ENCODE results near the gene GRAMD4.
"Not testable (repeated sequence)": the region's sequence is repeated elsewhere in the genome, so short reads cannot be mapped to it uniquely, and the experiment has no call there.

The GRAMD4 gene

DNA sequence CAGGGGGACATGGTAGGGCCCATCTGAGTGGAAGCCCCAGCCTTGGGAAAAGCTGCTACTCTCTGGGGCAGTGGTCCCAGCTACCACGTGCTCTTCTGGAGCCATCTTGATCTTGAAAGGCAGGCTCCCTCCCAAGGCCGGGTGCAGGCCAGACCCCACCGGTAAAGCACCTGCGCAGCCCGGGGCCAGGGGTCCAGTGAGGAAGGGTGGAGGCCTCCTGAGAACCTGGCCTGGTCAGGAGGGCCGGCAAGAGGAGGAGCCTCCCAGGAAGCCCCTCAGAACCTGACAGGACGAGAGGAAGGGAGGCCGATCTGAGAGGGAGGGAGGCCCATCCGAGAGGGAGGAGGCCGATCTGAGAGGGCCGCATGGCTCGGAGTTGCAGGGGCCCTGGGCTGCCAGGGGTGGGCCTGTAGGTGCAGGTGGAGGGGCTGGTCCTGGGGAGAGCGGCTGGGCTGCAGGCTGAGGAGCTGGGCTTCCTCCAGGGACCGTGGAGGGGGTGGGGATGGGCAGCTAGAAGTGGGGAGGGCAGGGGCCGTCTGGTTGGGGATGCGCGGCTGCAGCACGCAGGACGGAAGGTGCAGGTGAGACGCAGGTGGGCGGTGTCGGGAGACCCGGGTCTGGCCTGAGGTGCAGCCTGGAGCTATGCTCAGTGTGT, 529 bp downstream of the GRAMD4 start:
- DNase-seq, result no peak

DNA sequence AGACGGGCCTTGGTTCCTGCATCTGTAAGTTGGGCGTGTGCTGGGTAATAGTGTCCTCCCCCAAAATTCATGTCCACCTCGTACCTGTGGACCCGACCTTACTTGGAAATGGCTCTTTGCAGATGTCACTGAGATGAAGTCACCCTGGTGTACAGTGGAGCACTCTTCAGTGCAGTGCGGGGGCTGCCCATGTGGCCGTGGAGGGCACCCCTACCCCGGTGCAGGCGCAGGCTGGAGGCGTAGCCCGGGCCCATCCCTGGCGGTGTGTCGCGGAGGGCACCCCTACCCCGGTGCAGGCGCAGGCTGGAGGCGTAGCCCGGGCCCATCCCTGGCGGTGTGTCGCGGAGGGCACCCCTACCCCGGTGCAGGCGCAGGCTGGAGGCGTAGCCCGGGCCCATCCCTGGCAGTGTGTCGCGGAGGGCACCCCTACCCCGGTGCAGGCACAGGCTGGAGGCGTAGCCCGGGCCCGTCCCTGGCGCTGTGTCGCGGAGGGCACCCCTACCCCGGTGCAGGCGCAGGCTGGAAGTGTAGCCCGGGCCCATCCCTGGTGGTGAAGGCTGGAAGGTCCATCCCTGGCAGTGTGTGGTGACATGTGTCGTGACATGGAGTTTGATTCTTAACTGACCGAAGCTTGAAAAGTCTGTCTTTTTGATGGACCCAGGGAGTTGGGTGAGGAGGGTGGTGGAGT, 1.2 kb downstream of the GRAMD4 start:
- DNase-seq, result not testable (repeated sequence)

DNA sequence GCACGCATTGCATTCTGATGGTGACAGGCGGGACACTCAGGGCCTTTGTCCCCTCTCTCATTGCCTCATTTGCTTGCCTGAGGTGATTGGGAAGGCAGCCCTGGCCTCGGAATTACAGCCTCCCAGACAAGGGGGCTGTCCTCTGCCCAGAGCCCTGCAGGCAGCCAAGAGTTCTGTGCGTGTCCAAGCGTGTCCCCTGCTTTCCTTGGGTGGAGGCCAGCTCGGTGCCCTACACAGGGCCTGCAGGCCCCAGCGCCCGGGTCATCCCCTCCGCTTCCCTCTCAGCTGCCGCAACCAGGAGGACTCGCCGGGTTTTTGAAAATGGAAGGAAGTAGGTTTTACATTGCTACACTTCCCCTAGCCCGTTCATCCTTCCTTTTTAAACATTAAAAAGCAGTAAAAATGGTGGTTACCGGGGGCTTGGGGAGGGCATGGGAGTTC, 1.9 kb downstream of the GRAMD4 start:
- DNase-seq, result no peak

DNA sequence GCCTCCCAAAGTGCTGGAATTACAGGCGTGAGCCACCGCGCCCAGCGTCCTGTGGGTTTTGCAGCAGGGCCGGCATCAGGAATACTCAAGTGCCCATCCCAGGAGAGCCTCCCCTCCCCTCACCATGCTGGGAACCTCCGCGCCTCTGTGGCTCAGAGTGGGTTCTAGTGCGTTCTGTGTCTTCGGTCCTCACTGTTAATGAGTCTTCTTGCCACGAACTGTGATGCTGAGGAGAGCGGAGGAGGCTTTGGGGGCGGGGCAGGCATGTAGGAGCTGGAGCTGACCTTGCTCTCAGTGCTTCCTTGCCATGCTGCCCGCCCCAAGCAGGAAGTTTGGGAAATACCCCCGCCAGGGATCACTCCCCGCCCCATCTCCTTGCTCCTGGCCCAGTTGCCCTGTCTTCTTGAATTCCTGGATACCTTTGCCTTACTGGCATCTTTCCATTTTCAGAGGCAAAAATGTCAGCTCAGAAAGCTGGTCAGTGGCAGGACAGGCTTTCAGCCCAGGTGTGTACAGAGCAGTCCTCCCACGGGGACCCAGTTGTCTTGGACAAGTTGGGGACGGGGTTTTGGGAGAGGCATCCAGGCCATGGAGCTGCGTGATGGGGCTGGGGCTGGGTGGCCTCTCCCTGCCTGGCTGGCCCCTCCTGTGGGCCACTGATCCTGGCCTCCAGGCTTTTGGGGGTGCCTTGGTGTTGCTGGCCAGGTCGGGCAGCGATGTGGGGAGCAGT, 5.1 kb downstream of the GRAMD4 start:
- DNase-seq, result no peak

DNA sequence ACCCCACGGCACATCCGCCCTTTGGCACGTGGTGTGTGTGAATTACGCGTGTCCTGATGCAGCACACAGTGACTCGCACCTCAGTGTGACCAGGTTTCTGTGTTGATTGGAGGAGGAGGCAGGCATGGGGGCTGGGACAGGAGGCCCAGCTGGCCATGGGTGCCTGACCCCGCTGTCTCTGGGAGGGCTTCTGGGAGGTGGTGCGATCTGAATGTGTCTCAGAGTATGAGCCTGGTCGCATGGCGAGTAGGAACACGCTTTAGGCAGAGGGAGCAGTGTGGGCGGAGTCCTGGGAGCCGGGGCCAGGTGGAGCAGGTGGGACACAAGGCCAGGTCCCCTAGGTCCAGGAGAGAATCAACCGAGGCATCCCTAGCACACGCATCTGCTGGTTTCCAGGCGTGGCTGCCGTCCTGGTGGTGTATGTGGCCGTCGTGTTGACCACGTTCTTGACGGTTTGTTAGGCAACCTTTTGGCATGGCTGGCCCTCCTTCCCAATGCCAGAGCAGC, 5.7 kb downstream of the GRAMD4 start:
- DNase-seq, result no peak

DNA sequence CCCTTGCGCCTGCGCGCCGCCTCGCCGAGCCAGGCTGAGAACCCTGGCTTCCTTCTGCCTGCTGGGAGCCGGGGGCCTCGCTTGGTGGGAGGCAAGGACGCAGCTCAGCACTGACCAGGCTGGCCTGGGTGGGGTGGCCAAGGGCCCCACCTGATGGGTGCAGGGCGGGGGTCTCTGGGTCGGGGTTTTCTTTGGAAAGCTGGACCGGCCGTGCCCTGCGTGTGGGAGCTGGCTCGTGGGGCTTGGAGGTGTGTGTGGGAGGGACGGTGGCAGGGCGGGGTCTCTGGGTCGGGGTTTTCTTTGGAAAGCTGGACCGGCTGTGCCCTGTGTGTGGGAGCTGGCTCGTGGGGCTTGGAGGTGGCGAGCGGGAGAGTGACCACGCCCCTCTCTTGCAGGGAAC, 6.2 kb downstream of the GRAMD4 start:
- DNase-seq, result no peak

DNA sequence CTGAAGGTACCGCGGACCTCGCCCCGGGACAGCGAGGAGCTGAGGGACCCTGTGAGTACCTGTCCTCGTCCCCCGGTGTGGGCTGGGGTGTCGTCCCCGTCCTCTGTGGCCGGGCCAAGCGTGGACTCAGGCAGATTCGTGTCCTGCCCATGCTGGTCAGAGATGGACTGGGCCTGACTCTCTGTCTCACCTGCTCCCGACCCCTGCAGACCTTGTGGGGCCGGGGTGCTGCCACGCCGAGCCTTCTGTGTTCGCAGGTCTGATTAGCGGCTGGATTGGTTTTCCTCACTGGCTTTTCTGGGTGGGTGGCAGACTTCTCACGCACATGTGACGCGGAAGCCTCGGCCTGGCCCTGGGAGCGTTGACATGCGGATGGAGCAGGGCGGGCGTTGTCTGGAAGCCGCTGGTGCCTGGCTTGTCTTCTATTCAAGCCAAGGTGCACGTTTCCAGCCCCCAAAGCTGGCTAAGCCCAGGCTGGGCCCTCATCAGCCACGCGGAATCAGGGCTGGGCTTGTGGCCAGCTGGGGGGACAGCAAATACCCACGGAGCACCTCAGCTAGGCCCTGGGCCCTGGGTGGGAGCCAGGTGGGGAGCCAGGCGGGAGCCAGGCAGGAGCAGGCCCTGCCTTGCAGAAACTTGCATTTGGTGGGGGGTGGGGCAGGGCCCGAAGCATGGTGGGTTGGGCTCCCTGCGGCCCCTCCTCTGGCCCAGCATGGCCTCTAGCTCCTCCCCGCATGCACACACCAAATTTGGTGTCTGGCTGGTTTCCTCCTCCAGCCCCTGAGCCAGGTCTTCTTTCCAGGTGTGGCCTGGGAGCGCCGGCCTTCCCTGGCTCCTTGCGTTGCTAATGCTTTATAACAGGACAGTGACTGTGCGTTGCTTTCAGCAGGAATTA, 7.0 kb downstream of the GRAMD4 start:
- DNase-seq, result no peak

DNA sequence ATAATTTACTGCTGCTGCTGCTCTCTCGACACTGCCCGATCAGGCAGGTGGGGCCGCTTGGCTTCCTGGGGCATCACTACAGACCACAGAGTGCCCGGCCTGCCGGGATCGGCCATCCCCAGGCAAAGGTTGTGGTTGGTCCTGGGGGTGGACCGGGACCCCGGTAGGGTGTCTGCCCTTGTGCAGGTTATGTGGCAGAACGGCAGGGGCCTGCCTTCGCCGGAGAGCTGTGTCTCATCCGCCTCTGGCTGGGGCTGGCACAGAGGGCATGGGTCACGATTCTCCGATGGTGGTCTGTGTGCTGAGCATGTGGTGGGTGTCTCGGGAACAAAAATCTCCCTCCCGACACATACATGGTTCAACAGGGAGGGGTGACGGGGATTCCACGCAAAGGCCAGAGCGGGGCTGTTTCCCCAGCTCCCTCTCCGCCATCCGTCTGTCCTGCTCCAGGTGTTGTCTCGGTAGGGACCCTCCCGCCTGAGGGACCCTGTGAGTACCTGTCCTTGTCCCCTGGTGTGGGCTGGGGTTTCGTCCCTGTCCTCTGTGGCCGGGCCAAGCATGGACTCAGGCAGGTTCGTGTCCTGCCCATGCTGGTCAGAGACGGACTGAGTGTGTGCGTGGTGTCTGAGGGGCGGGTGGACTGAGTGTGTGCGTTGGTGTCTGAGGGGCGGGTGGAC, 7.8 kb downstream of the GRAMD4 start:
- DNase-seq, result no peak

DNA sequence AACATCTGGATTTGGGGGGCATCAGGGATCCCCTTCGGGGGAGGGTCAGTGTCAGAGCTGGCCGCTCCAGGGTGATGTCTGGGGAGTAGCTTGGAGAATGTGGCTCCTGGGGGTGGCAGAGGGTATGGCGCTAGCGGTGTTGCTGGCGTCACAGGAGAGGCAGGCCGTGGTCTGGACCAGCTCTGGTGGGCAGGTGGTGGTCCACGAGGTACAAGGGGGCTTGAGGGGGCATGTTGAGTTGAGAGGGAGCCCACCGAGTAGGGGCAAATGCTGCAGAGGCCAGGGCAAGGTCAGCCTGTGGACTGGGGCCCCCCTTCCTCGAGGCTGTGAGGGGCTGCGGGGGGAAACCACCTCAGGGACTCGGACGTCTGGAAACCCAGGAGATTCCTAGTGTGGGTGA, 8.6 kb downstream of the GRAMD4 start:
- no peak for DNase-seq

DNA sequence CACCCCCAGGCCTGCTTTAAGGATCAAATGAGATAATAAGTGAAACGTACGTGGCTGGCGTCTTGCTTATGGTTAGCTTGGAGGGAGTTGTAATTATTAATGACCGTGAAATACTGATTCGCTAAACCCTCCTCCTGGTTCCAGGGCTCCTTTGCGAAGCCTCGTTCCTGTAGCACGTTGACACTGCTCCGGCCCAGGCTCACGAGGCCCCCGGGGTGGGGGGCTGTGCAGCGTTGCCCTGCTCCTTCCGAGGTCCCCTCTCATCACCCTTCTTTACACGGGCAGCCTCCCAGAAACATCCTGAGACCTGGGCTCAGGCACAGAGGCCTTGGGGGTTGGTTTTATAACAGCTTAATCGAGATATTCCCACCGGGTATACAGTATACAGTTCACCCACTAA, 9.1 kb downstream of the GRAMD4 start:
- no peak for DNase-seq

DNA sequence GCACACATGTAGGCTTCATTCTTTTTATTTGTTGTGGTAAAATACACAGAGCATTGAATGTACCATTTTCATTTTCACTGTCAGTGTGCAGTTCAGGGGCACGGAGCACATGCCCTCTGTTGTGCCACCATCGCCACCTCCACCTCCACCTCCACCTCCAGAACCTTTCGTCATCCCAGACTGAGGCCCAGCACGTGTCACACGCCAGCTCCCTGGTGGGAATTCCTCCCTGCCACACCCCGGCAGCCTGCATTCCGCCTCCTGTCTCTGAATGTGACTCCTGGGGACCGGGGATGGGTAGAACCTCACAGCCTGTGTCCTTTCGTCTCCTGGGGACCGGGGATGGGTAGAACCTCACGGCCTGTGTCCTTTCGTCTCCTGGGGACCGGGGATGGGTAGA, 10.9 kb downstream of the GRAMD4 start:
- DNase-seq, result no peak

DNA sequence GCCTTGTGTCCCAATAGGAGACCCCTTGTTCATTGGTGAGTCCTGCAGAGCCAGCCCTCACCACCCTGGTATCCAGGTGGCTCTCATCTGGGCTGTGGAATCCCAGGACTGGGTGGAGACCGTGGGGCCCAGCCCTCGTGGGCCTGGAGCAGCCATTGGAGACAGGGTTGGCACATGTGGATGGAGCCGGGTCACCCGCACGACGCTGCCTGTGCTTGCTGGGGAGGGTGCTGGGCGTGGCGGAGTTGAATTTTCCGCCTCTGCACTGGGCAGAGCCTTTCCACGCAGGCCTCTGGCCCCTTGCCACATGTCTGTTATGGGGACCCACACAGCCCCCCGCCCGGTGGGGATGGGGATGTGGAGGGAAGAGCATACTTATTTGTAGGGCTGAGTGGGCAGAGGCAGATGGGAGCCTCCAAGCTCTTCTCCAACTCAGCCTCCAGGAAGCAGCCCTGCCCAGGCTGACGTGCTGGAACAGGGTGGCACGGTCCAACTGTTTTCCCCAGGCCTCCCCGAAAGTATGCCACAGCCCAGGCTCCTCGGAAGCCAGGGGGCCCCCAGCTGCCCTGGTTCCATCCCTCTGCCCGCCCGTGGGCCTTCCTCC, 12.6 kb downstream of the GRAMD4 start:
- no peak for DNase-seq

DNA sequence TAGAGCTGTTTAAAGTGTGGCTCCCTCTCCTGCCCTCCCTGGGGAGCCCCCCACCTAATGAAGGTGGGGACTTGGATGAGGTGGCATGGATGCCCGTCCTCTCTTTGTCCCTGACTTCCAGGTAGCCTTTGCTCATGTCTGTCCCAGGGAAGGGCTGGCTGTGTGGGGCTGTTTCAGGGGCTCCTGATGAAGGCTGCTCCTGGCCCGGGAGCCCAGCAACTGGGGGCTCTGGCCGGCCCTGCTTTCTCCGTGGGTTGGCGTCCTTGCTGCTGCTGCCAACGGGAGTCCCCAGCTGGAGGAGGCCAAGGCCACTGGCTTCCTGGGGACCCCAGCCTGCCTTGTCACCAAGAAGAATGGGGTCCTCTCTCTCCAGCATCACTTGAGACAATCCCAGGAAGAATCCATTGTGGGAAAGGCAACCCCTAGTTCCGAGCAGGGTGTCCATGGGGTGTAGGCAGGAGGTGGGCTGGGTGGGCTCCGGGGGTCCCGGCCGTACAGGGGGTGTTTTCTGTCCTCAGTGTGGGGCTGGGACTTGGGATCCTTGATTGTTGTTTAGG, 13.2 kb downstream of the GRAMD4 start:
- DNase-seq, result no peak

DNA sequence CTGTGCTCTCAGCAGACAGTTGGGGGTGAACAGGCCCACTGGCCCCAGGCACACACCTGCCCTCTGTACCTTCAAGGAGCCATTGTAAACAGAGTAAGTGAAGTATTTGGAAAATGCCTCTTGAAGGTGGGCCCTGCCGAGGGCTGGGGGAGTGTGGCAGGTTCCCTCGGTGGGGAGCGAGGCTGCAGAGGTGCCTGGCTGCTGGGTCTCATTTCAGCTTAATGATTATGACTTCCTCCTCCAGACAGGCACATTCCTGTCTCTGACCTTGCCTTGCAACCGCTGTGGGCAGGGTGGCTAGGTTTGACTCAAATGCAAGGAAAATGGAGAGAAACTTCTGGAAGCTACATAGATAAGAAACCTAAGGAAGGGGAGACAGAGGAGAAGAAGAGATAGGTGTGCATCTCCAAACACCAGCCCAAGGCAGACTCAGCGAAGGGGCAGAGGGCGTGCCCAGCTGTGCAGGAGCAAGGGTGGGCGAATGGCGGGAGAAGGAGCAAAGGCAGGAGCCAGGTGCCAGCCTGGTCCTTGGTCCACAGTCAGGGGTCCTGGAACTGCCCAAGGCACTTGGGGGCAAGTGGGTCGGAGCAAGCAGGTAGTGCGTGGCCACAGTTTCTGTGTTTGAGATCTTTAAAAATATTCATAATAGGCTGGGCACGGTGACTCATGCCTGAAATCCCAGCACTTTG, 14.0 kb downstream of the GRAMD4 start:
- DNase-seq, result no peak

DNA sequence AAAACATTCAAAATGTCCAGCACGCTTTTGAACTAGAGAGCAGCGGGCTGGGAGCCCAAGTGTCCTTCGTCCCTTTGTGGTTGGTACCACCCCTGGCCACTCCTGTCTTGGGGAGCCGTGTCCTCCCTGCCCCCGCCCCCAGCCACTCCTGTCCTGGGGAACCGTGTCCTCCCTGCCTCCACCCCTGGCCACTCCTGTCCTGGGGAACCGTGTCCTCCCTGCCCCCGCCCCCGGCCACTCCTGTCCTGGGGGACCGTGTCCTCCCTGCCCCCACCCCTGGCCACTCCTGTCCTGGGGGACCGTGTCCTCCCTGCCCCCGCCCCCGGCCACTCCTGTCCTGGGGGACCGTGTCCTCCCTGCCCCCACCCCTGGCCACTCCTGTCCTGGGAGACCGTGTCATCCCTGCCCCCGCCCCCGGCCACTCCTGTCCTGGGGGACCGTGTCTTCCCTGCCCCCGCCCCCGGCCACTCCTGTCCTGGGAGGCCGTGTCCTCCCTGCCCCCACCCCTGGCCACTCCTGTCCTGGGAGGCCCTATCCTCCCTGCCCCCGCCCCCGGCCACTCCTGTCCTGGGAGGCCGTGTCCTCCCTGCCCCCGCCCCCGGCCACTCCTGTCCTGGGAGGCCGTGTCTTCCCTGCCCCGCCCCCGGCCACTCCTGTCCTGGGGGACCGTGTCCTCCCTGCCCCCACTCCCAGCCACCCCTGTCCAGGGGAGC, 14.9 kb downstream of the GRAMD4 start:
- DNase-seq, result not testable (repeated sequence)

DNA sequence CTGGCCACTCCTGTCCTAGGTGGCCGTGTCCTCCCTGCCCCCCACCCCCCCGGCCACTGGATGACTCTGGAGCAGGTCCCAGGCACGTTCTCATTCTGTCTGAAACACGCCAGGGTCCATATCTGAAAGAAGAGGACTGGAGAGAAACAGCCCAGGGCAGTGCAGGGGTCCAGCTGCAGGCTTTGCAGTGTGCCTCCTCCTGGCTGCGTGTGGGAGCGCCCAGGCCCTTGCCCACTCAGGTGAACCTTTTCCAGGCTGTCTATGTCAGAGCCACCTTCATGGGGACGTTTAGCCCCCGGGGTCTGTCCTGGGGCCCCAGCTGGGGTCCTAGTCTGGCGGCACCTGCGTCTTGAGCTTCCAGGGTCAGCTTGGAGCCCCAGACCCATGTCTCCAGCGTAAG, 15.6 kb downstream of the GRAMD4 start:
- DNase-seq, result no peak

DNA sequence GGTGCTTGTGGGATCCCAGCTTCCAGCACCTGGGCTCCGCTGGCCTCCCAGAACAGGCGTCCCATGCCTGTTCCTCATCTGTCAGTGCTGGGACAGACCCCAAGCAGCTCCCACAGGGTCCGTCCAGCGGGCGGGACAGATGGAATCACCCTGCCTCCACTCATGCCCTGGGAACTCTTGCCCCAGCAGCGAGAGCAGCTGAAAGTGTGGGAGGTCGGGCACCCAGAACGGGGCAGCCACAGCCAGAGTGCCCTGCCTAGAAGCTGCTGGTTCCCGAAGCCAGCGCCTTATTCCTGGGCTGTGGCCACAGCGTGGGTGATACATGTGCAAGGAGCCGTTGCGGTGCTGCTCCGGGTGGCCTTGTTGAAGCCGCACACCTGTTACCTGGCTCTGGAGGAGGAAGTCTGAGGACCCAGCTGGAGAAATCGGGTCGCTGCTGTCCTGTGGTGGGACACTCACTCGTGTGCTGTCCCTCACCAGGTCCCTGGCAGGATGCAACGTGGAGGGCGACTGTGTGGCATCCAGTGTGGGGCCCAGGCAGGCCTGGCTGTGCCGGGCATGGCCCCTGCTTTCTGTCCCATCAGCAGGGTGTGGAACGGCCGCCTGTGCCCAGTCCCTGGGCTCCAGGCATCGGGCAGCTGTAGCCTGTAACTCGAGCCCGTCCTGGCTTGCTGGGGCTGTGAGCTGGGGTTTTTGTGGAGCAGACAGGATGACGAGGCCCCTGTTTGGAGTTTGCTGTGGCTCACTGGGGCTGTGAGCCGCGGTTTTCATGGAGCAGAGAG, 16.2 kb downstream of the GRAMD4 start:
- no peak for DNase-seq

DNA sequence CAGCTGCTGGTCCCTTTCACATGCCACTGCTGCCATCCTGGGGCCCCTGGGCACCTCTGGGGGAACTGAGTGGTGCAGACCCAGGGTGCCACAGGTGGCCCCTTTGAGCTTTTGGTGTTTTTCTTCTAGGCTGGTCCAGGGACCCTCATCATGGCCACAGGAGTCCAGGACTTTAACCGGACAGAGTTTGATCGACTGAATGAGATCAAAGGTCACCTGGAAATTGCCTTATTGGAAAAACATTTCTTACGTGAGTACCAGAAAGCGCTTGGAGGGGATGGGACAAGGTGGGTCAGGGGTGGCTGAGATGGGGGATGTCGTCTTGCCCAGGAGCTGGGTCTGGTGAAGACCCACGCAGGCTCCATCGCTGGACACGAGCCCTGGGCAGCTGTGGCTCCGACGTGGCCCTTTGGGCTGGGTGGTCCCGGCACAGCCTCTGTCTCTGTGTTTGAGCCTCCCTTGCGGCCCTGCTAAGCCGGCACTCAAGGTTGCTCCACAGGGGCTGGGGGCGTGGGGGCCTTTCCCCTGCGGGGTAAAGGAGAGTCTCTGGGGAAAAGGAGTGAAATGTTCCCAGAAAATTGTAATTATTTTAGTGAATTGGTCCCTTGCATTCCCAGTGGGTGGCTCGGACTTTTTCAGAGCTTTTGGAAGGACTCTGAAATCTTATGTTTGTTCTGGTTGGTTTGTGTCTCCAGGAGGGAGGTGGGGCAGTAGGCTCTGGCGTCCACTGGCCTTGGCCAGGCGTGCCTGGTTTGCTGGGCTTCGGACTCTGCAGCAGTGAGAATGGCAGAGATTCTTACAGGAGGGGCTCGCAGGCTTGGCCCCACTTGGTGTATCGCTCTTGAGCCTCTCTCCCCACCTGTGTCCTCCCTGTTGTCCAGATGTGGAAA, 17.8 kb downstream of the GRAMD4 start:
- DNase-seq, result no peak

Measured in RPMI8226 (cell line).